ENCODE results near the gene ACE. TPM values are rescaled to one million over a fixed set of nuclear protein-coding genes. Genes with fewer than 3 reads are reported as not detected.

ACE gene
- total RNA-seq (10 to 100 TPM in 1 of 4 donors, 1 to 10 TPM in 3; 4.0 to 10.1 (median 6.7) TPM), polyA plus RNA-seq (5.1 TPM)
- long read RNA-seq, donor 1, partial matches to known transcripts, result 1 of 1 reads
- long read RNA-seq, donor 1, other reads (novel, unspliced or antisense), result 0 of 1 reads
- long read RNA-seq, donor 2, full-length matches to known transcripts, result 1 of 5 reads
- long read RNA-seq, donor 2, partial matches to known transcripts, result 3 of 5 reads
- long read RNA-seq, donor 2, other reads (novel, unspliced or antisense), result 1 of 5 reads
- long read RNA-seq, donor 3, partial matches to known transcripts, result 3 of 3 reads
- long read RNA-seq, donor 3, other reads (novel, unspliced or antisense), result 0 of 3 reads
- long read RNA-seq, donor 4, full-length matches to known transcripts, result 1 of 6 reads
- long read RNA-seq, donor 4, partial matches to known transcripts, result 3 of 6 reads
- long read RNA-seq, donor 4, other reads (novel, unspliced or antisense), result 2 of 6 reads

- H3K27me3 ChIP-seq (ENCODE audit: control insufficient read depth, insufficient read depth), result no peaks in the 10 kb centered on the region
- ATAC-seq, result peak; percentile 9 to 29
- peaks cover 13% of the 10 kb centered on the region for H3K4me1 ChIP-seq (ENCODE audit: control insufficient read depth, insufficient read depth, low read length)
- H3K9me3 ChIP-seq (ENCODE audit: control insufficient read depth, low read length), result no peaks in the 10 kb centered on the region
- WGBS, result under 1% methylated on average over 78 of the region's 78 CpGs
- peak within 1 kb of the TSS; percentile 72 for H3K4me3 ChIP-seq (ENCODE audit: low read length)
- peak; percentile 42 to 70 (median 66) for DNase-seq
- intact Hi-C loops (cut with DNase I), result loop anchor here in 2 of 4 donors (5.0 to 10.0 kb wide), 3 partner anchors 35 to 52 kb away; no protein-coding TSS in a partner anchor
- no peak within 1 kb of the TSS for H3K27ac ChIP-seq (ENCODE audit: low read length)
These were observed at the start of gene ACE for GRCh38 chr17:63476854-63477479. TSS of gene ACE (plus strand) at chr17:63477061. CDS start at chr17:63477095, 34 bp downstream.

GRCh38 chr17:63429766-63430165 lies 47.1 kb upstream of the ACE start:
- no peak for DNase-seq
- intact Hi-C loops (cut with DNase I), result loop anchor here (2.0 to 10.0 kb wide), 5 partner anchors 45 to 183 kb away; partner anchors contain the start of gene ACE (in 2 of the 4)
- H3K4me1 ChIP-seq (ENCODE audit: control insufficient read depth, insufficient read depth, low read length), result peaks cover 22% of the 10 kb centered on the region
- H3K27me3 ChIP-seq (ENCODE audit: control insufficient read depth, insufficient read depth), result no peaks in the 10 kb centered on the region
- no peak overlapping the region for H3K27ac ChIP-seq (ENCODE audit: low read length)
- no peaks in the 10 kb centered on the region for H3K9me3 ChIP-seq (ENCODE audit: control insufficient read depth, low read length)
- 94% methylated on average over 7 of the region's 7 CpGs for WGBS
- no peak overlapping the region for H3K4me3 ChIP-seq (ENCODE audit: low read length)
- ATAC-seq, result no peak

GRCh38 chr17:63430223-63430622 lies 46.6 kb upstream of the ACE start:
- H3K27ac ChIP-seq (ENCODE audit: low read length), result no peak overlapping the region
- H3K4me3 ChIP-seq (ENCODE audit: low read length), result no peak overlapping the region
- DNase-seq (no peak), ATAC-seq (no peak)
- intact Hi-C loops (cut with DNase I), result no loop called here
- no peaks in the 10 kb centered on the region for H3K9me3 ChIP-seq (ENCODE audit: control insufficient read depth, low read length)
- H3K4me1 ChIP-seq (ENCODE audit: control insufficient read depth, insufficient read depth, low read length), result peaks cover 27% of the 10 kb centered on the region
- WGBS, result 87% methylated on average over 11 of the region's 11 CpGs
- no peaks in the 10 kb centered on the region for H3K27me3 ChIP-seq (ENCODE audit: control insufficient read depth, insufficient read depth)

- WGBS, result 62% methylated on average over 7 of the region's 7 CpGs
- no peak overlapping the region for H3K27ac ChIP-seq (ENCODE audit: low read length)
- intact Hi-C loops (cut with DNase I), result no loop called here
- H3K27me3 ChIP-seq (ENCODE audit: control insufficient read depth, insufficient read depth), result no peaks in the 10 kb centered on the region
- H3K9me3 ChIP-seq (ENCODE audit: control insufficient read depth, low read length), result no peaks in the 10 kb centered on the region
- DNase-seq, result no peak
- H3K4me1 ChIP-seq (ENCODE audit: control insufficient read depth, insufficient read depth, low read length), result peaks cover 30% of the 10 kb centered on the region
- ATAC-seq, result no peak
- H3K4me3 ChIP-seq (ENCODE audit: low read length), result no peak overlapping the region
These were observed 45.3 kb upstream of the ACE start for GRCh38 chr17:63431618-63431938.

- peak overlapping the region; percentile 57 for H3K27ac ChIP-seq (ENCODE audit: low read length)
- H3K4me3 ChIP-seq (ENCODE audit: low read length), result no peak overlapping the region
- no peak for ATAC-seq
- no peak for DNase-seq
- no peaks in the 10 kb centered on the region for H3K9me3 ChIP-seq (ENCODE audit: control insufficient read depth, low read length)
- intact Hi-C loops (cut with DNase I), result no loop called here
- H3K4me1 ChIP-seq (ENCODE audit: control insufficient read depth, insufficient read depth, low read length), result peaks cover 30% of the 10 kb centered on the region
- H3K27me3 ChIP-seq (ENCODE audit: control insufficient read depth, insufficient read depth), result no peaks in the 10 kb centered on the region
- whole genome bisulfite sequencing, result 49% methylated on average over 16 of the region's 16 CpGs
These were observed 44.7 kb upstream of the ACE start for GRCh38 chr17:63431939-63432804.

GRCh38 chr17:63433746-63434591 lies 42.9 kb upstream of the ACE start:
- Histone ChIP-seq H3K4me1 (ENCODE audit: control insufficient read depth, insufficient read depth, low read length) (peaks cover 31% of the 10 kb centered on the region), H3K9me3 (ENCODE audit: control insufficient read depth, low read length) (no peaks in the 10 kb centered on the region), H3K27me3 (ENCODE audit: control insufficient read depth, insufficient read depth) (no peaks in the 10 kb centered on the region), H3K4me3 (ENCODE audit: low read length) (no peak overlapping the region), H3K27ac (ENCODE audit: low read length) (peak overlapping the region; percentile 58)
- intact Hi-C loops (cut with DNase I), result no loop called here
- ATAC-seq (peak; percentile 86 to 89), DNase-seq (peak; percentile 92 to 96 (median 94))
- 34% methylated on average over 32 of the region's 32 CpGs for WGBS

GRCh38 chr17:63434951-63435571 lies 41.8 kb upstream of the ACE start:
- H3K9me3 ChIP-seq (ENCODE audit: control insufficient read depth, low read length), result no peaks in the 10 kb centered on the region
- ATAC-seq (peak; percentile 15 to 48), DNase-seq (peak; percentile 78 to 87 (median 81))
- peak overlapping the region; percentile 45 for H3K27ac ChIP-seq (ENCODE audit: low read length)
- WGBS, result 46% methylated on average over 25 of the region's 25 CpGs
- no peak overlapping the region for H3K4me3 ChIP-seq (ENCODE audit: low read length)
- intact Hi-C loops (cut with DNase I), result no loop called here
- H3K27me3 ChIP-seq (ENCODE audit: control insufficient read depth, insufficient read depth), result no peaks in the 10 kb centered on the region
- peaks cover 34% of the 10 kb centered on the region for H3K4me1 ChIP-seq (ENCODE audit: control insufficient read depth, insufficient read depth, low read length)

- 74% methylated on average over 29 of the region's 29 CpGs for WGBS
- Histone ChIP-seq H3K27ac (ENCODE audit: low read length) (peak overlapping the region; percentile 38), H3K27me3 (ENCODE audit: control insufficient read depth, insufficient read depth) (no peaks in the 10 kb centered on the region), H3K4me1 (ENCODE audit: control insufficient read depth, insufficient read depth, low read length) (peaks cover 37% of the 10 kb centered on the region), H3K9me3 (ENCODE audit: control insufficient read depth, low read length) (no peaks in the 10 kb centered on the region), H3K4me3 (ENCODE audit: low read length) (no peak overlapping the region)
- peak in 1 of 3 donors; percentile 69 for DNase-seq
- no peak for ATAC-seq
- intact Hi-C loops (cut with DNase I), result no loop called here
These were observed 41.0 kb upstream of the ACE start for GRCh38 chr17:63435681-63436522.

GRCh38 chr17:63436523-63437110 lies 40.2 kb upstream of the ACE start:
- intact Hi-C loops (cut with DNase I), result no loop called here
- DNase-seq, result no peak
- Histone ChIP-seq H3K9me3 (ENCODE audit: control insufficient read depth, low read length) (no peaks in the 10 kb centered on the region), H3K4me3 (ENCODE audit: low read length) (no peak overlapping the region), H3K27me3 (ENCODE audit: control insufficient read depth, insufficient read depth) (no peaks in the 10 kb centered on the region), H3K27ac (ENCODE audit: low read length) (no peak overlapping the region), H3K4me1 (ENCODE audit: control insufficient read depth, insufficient read depth, low read length) (peaks cover 37% of the 10 kb centered on the region)
- no peak for ATAC-seq
- WGBS, result 77% methylated on average over 17 of the region's 17 CpGs
